HG03520 (cell line): ENCODE measurements around the gene EMX2.
"Not testable (repeated sequence)": the region's sequence is repeated elsewhere in the genome, so short reads cannot be mapped to it uniquely, and the experiment has no call there.

Experiments
- ATAC-seq: cut with Tn5 transposase; IDR thresholded peaks from one replicate; pipeline ENCODE4 v1.9.1; 2021; ENCODE audit warnings: mild to moderate bottlenecking, moderate library complexity; ENCODE audit not compliant: unreplicated experiment

Gene EMX2

GRCh38 chr10:117555017-117555416 is 12.5 kb downstream of the EMX2 start:
- ATAC-seq = no peak

- no peak for ATAC-seq
Measured at GRCh38 chr10:117555863-117556262, 13.3 kb downstream of the EMX2 start.

GRCh38 chr10:117556356-117556755 is 13.8 kb downstream of the EMX2 start:
- no peak for ATAC-seq

DNA sequence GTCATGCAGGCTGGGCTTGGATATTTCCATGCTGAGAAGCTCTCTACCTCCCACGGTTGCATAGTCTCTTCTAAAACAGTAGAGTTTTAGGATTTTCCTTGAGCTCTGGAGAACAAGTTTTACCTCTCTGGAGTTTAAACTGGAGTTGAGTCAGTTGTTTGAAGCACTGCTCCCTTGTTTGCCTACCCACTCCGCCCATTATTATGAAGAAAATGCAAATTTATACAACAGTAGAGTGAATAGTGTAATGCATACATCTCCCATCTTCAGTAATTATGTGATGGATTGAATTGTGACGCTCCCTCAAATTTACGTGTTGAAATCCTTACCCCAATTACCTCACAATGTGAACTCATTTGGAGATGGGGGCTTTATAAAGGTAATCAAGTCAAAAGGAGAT is 17.2 kb downstream of the EMX2 start:
- no peak for ATAC-seq

DNA sequence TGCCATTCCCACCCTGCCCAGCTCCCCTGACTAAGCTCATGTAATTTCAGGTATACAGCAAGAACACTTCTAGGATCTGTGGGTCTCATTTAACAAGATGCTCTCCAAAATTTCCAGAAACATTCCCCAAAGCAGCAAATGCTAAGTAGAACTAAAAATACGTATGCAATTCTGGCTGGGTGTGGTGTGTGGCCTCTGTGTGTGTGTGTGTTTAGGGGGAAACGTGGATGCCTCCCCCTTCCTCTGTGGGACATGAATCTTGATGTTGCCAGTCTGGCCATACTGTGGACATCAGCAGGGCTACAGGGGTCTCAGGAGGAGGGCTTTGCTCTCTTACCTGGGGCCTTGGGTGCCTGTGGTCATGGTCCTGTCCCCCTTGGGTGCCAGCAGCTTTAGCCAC is 18.4 kb downstream of the EMX2 start:
- no peak for ATAC-seq

- ATAC-seq = no peak
Measured at GRCh38 chr10:117562220-117562619, 19.7 kb downstream of the EMX2 start.

GRCh38 chr10:117562896-117563737 is 20.6 kb downstream of the EMX2 start:
- ATAC-seq = no peak

GRCh38 chr10:117563780-117564179 is 21.2 kb downstream of the EMX2 start:
- no peak for ATAC-seq

DNA sequence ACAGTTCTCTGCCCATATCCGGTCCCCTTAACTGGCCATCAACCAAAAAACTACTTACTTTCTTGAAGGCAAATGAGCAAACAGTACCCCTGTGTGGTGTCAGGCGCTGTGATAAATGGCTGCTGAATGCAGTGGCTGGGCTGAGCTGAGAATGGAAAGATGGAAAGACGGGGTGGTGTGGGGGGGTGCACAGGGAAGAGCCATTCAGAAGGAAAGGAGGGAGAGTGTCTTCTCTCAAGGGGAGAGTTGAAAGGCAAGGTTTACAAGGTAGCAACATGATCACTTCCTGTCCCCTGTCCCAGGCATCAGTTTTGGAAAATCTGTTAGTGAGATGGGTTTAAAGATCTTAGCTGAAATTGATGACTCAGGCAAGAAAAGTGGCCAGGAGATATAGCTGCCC is 22.5 kb downstream of the EMX2 start:
- ATAC-seq = no peak

DNA sequence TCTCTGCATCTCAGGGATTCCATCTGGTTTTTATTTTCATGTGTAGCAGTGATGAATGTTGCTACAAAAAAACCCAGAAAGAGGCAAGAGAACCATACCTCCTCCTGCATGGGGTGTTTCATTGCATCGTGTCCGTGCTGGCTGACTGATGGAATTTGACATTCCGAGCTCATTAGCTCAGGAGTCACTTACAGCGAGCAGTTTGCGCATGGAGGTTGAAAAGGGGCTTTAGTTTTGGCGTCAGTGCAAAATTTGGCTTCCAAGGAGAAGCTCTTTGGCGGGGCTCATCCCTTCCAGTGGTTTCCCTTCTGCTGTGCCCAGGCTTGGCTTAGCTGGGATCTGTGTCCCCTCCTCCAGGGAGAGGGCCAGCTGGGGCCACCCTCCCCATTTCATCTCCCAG is 25.8 kb downstream of the EMX2 start:
- ATAC-seq = no peak

DNA sequence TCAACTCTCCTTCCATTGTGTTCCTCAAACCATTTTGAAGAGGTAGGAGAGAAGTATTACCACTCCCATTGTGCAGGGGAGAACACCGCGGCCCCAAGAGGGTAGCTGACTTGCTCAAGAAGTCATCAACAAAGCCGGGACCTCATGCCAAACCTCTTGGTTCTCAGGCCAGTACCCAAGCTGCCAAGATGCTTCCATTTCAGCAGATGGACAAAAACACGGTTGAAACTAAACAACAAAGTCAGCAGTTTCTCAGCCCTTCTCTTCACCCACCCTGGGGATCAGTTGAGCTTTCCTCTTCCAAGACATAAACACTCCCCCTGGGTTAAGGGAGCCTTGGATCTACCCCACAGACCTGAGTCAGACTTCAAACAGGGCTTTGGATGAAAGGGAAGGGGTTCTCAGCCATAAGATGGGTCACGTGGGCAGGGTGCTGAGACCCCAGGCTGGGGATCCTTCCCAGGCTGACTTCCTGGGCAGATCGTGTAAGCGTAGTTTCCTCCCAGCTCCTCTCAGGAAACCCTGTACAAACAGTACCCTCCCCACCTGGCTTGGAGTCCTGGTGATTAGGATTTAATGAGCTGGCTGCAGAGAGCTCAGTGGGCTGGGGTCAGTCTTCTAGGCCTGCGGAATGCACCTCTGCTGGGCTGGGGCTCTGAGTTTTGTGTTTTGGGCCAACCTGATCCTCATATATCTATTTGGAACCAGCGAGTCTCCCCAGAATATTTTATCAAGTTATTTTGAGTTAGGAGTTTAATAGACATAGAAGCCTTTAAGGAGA is 27.3 kb downstream of the EMX2 start:
- ATAC-seq = no peak

DNA sequence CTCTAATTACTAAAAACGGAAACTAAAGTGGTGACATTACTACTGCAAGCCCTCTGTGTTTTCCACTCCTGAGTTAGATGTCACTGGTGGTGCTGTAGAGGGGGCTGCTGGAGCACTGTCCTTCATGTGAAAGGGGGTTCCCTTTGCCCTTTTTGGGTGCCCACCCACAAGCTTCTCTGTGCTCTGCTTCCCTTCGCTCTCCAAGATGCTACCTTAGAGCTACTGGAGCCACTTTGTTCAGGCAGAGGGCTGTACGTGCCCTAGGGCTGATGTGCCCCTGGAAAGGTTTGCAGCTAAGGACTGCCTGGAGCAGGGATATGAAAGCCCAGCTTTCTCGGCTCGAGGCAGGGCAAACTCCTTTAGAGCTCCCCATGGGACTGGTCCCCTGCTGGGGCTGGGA is 28.3 kb downstream of the EMX2 start:
- ATAC-seq = no peak

- ATAC-seq = no peak
Measured at GRCh38 chr10:117574498-117575146, 32.1 kb downstream of the EMX2 start.

DNA sequence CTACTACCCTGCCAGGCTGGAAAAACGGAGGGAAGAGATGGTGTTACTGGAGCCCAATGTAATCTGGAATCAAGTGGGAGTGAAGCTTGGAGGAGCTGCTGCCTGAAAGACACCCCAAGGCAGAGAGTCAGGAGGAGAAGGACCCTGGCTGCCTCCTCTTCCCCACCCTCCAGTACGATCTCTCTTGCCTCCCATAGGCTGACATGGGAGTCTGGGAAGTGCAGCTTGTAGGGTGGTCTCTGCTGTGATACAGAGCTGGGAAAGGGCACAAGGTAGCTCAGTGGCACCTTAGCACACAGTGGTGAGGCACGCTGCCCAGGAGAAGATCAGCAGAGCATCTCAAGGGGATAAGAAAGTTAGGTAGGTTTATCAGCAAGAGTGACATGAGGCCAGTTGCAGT is 35.9 kb downstream of the EMX2 start:
- no peak for ATAC-seq

DNA sequence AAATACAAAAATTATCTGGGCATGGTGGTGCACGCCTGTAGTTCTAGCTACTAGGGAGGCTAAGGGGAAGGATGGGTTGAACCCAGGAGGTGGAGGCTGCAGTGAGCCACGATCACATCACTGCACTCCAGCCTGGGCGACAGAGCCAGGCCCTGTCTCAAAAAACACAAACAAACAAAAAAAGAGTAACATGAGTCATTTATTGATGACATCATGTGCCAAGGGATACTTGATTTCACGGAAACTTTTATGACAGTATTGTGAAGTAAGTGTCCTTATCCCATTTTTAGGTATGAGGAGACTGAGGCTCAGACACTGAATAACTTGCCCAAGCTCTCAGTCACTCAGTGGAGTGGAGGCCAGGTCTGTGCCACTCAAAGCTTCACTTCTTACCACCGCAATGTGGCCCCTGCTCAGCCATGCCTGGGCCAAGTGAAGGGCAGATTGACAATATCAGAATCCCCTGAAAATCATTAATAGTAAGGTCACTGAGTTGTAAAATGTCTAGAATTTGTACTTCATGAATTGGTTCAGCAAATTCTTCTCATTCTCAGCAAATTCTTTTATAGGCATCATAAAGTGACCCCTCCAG is 36.5 kb downstream of the EMX2 start:
- no peak for ATAC-seq

DNA sequence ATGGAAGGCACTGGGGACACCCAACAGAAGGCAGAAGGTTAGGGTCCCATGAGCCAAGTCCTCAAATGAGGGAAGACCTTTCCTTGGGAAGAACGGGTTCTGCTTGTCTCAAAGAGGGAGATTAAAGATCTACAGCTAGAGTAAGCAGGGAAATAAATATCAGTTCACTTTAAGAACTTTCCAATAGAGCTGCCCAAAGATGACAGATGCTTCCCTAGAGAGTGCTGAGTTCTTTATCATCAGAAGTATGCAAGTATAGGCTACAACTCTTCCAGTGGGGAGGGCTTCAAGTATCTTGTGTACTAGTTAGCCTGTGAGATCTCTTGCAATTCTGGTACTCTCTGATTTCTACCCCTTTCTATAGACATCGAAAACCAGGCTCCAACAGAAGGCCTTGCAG is 39.4 kb downstream of the EMX2 start:
- no peak for ATAC-seq

DNA sequence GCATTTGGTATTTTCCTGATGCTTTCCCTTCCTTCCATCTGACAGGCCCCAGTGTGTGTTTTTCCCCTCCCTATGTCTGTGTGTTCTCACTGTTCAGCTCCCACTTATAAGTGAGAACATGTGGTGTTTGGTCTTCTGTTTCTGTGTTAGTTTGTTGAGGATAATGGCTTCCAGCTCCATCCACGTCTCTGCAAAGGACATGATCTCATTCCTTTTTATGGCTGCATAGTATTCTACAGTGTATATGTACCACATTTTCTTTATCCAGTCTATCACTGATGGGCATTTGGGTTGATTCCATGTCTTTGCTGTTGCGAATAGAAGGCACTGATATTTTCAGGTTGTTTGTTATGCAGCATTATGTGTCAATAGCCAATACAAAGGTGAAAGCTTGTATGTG is 42.3 kb downstream of the EMX2 start:
- not testable (repeated sequence) for ATAC-seq

DNA sequence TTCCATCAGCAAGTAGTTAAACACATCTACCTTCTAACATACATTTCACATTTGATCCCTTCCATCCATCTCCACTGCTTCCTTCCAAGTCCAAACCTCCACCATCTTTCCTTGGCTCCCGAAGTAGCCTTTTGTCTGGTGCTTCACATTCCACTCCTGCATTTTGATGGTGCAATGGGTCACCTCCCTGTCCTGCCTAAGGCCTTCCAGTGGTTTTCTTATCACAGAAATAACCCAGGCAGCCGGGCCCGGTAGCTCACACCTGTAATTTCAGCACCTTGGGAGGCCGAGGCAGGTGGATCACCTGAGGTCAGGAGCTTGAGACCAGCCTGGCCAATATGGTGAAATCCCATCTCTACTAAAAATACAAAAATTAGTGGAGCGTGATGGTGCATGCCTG is 44.5 kb downstream of the EMX2 start:
- no peak for ATAC-seq

DNA sequence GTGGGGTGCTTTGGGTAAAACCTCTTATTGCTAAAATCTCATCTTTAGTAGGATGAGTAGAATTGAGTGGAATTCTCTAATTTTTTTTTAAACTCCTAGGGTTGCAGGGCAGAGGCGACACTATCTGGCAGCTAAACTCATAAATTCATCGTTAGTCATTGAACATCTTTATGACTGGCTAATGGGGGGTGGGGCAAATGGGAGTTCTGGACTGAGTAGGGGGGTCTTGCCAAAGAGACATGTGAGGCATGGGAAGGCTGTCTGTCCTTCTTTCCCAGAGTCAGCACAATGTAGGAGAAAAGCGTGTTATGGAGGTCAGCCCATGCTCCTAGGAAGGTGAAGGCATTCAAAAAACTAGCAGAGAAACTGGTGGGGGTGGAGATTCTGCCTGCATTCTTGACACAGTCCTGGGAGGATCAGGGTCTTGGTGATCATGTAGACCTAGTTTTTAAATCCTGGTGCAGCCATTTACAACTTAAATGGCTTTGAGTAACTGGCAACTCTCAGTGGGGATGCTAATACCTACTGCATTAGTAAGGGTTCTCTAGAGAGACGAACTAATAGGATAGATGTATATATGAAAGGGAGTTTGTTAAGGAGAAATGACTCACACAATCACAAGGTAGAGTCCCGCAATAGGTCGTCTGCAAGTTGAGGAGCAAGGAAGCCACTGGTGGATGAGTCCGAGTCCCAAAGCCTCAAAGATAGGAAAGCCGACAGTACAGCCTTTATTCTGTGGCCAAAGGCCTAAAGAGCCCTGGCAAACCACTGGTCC is 47.7 kb downstream of the EMX2 start:
- ATAC-seq = no peak

DNA sequence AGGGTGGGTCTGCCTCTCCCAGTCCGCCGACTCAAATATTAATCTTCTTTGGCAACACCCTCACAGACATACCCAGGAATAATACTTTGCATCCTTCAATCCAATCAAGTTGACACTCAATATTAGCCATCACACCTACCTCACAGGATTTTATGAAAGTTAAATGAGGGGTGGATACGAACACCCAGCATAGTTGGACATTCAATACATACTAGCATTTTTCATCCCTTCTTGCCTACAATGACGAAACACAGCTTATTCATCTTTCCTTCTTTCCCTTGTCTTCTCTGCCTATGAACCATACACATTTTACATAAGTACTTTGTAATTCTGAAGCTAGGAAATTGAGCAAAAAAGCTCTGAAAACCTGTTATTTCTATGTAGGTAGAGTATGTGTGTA is 48.5 kb downstream of the EMX2 start:
- no peak for ATAC-seq

DNA sequence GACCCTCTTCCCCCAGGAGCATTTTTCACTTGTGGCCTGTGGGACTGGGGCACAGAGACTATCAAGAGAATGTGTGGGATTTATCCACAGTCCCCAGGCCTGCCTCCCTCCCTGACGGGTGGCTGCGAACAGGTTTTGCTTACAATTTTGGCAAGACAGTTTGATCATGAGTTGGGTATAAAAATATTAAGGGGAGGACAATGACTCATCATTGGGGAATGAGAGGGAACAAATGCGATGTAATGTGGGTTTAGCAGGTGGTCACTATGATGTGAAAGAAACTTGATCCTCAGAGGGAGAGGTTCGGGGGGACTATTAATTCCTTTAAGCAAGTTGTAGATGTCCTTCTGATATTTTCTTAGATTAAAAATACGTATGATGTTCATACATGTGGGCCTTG is 52.2 kb downstream of the EMX2 start:
- ATAC-seq = no peak
